ENCODE measurements around the gene ARHGEF40.
A peak's percentile ranks its signal among the peaks of the same experiment; 100 is the strongest.

Gene ARHGEF40

GRCh38 chr14:21097636-21098075, 27.6 kb downstream of the ARHGEF40 start:
- no peak for TF ChIP-seq ZFX (IDR thresholded peaks at IDR 0.05)
- no peak for TF ChIP-seq CTCF (conservative IDR thresholded peaks at IDR 0.05)
- H3K27ac ChIP-seq, result no peak overlapping the region

- TF ChIP-seq ZFX (IDR thresholded peaks at IDR 0.05), result no peak
- no peak for TF ChIP-seq CTCF (conservative IDR thresholded peaks at IDR 0.05)
- H3K27ac ChIP-seq, result peak within 1 kb of the TSS; percentile 72
Measured at GRCh38 chr14:21098076-21098891, 28.2 kb downstream of the ARHGEF40 start, which contains the start of gene ZNF219. Gene ZNF219, minus strand, starts transcription at chr14:21098655. Its CDS starts 5,064 bp downstream, at chr14:21093591.

- H3K27ac ChIP-seq, result peak overlapping the region; percentile 72
- TF ChIP-seq ZFX (IDR thresholded peaks at IDR 0.05), result no peak
- TF ChIP-seq CTCF (conservative IDR thresholded peaks at IDR 0.05), result no peak
Measured at GRCh38 chr14:21098892-21099595, 28.9 kb downstream of the ARHGEF40 start.

GRCh38 chr14:21099596-21099985, 29.5 kb downstream of the ARHGEF40 start:
- TF ChIP-seq CTCF (conservative IDR thresholded peaks at IDR 0.05) (no peak), ZFX (IDR thresholded peaks at IDR 0.05) (no peak)
- peak overlapping the region; percentile 72 for H3K27ac ChIP-seq

GRCh38 chr14:21100931-21101330, 30.8 kb downstream of the ARHGEF40 start, which contains the start of gene TMEM253:
Gene TMEM253, plus strand, starts transcription at chr14:21101066. Its CDS starts 278 bp downstream, at chr14:21101344.
- TF ChIP-seq CTCF (conservative IDR thresholded peaks at IDR 0.05), result no peak
- TF ChIP-seq ZFX (IDR thresholded peaks at IDR 0.05), result no peak
- H3K27ac ChIP-seq, result no peak within 1 kb of the TSS; the same call in 1 of the 2 replicates

- TF ChIP-seq CTCF (conservative IDR thresholded peaks at IDR 0.05) (no peak), ZFX (IDR thresholded peaks at IDR 0.05) (no peak)
- no peak overlapping the region; the same call in 1 of the 2 replicates for H3K27ac ChIP-seq
Measured at GRCh38 chr14:21101802-21102413, 31.8 kb downstream of the ARHGEF40 start.
